ENCODE results near the gene ARHGEF4. TPM values are rescaled to one million over a fixed set of nuclear protein-coding genes. Genes with fewer than 3 reads are reported as not detected.

Gene ARHGEF4
- total RNA-seq, 2 donors from 2014 or later, result 0.20 to 0.80 TPM

GRCh38 chr2:130843321-130843985, 6.7 kb downstream of the ARHGEF4 start:
- Mint-ChIP-seq H3K9me3 (no peaks in the 10 kb centered on the region), H3K36me3 (no peaks in the 10 kb centered on the region), H3K27ac (no peak overlapping the region)
- no peak for DNase-seq (ENCODE audit: low spot score in 2 of 2)
- ATAC-seq, result no peak

- no peak for ATAC-seq
- Mint-ChIP-seq H3K27ac (no peak overlapping the region), H3K9me3 (no peaks in the 10 kb centered on the region), H3K36me3 (no peaks in the 10 kb centered on the region)
- no peak for DNase-seq (ENCODE audit: low spot score in 2 of 2)
Measured at GRCh38 chr2:130844161-130844560, 7.4 kb downstream of the ARHGEF4 start.

GRCh38 chr2:130845505-130846085, 8.9 kb downstream of the ARHGEF4 start:
- DNase-seq (ENCODE audit: low spot score in 2 of 2), result no peak
- Mint-ChIP-seq H3K9me3 (no peaks in the 10 kb centered on the region), H3K27ac (no peak overlapping the region), H3K36me3 (no peaks in the 10 kb centered on the region)
- ATAC-seq, result no peak

- no peaks in the 10 kb centered on the region for H3K36me3 Mint-ChIP-seq
- ATAC-seq (no peak), DNase-seq (ENCODE audit: low spot score in 2 of 2) (no peak)
- H3K27ac Mint-ChIP-seq, result no peak overlapping the region
- no peaks in the 10 kb centered on the region for H3K9me3 Mint-ChIP-seq
Measured at GRCh38 chr2:130846233-130846632, 9.5 kb downstream of the ARHGEF4 start.

- Mint-ChIP-seq H3K9me3 (no peaks in the 10 kb centered on the region), H3K36me3 (no peaks in the 10 kb centered on the region), H3K27ac (no peak overlapping the region)
- ATAC-seq (no peak), DNase-seq (ENCODE audit: low spot score in 2 of 2) (no peak)
Measured at GRCh38 chr2:130846686-130847375, 10.1 kb downstream of the ARHGEF4 start.

GRCh38 chr2:130847776-130848525, 11.2 kb downstream of the ARHGEF4 start:
- DNase-seq (ENCODE audit: low spot score in 2 of 2) (no peak), ATAC-seq (no peak)
- Mint-ChIP-seq H3K27ac (peak overlapping the region in 1 of 2 donors; percentile 55), H3K36me3 (no peaks in the 10 kb centered on the region), H3K9me3 (no peaks in the 10 kb centered on the region)

- no peak overlapping the region for H3K27ac Mint-ChIP-seq
- ATAC-seq (no peak), DNase-seq (ENCODE audit: low spot score in 2 of 2) (no peak)
- no peaks in the 10 kb centered on the region for H3K36me3 Mint-ChIP-seq
- no peaks in the 10 kb centered on the region for H3K9me3 Mint-ChIP-seq
Measured at GRCh38 chr2:130848526-130849210, 12.0 kb downstream of the ARHGEF4 start.

GRCh38 chr2:130849896-130850787, 13.4 kb downstream of the ARHGEF4 start:
- Mint-ChIP-seq H3K9me3 (no peaks in the 10 kb centered on the region), H3K36me3 (no peaks in the 10 kb centered on the region), H3K27ac (peak overlapping the region in 1 of 2 donors; percentile 49)
- DNase-seq (ENCODE audit: low spot score in 2 of 2) (no peak), ATAC-seq (no peak)

- Mint-ChIP-seq H3K36me3 (no peaks in the 10 kb centered on the region), H3K9me3 (peaks cover 0 to 3% of the 10 kb centered on the region in 2 donors), H3K27ac (no peak overlapping the region)
- ATAC-seq, result no peak
- DNase-seq (ENCODE audit: low spot score in 2 of 2), result no peak
Measured at GRCh38 chr2:130850788-130851623, 14.3 kb downstream of the ARHGEF4 start.

GRCh38 chr2:130851624-130852382, 15.1 kb downstream of the ARHGEF4 start:
- peaks cover 0 to 3% of the 10 kb centered on the region in 2 donors for H3K9me3 Mint-ChIP-seq
- H3K36me3 Mint-ChIP-seq, result no peaks in the 10 kb centered on the region
- ATAC-seq, result no peak
- H3K27ac Mint-ChIP-seq, result peak overlapping the region in 1 of 2 donors; percentile 41
- no peak for DNase-seq (ENCODE audit: low spot score in 2 of 2)

- H3K36me3 Mint-ChIP-seq, result no peaks in the 10 kb centered on the region
- H3K27ac Mint-ChIP-seq, result no peak overlapping the region
Measured at GRCh38 chr2:130852521-130853115, 15.9 kb downstream of the ARHGEF4 start.

GRCh38 chr2:130853391-130853790, 16.7 kb downstream of the ARHGEF4 start:
- DNase-seq (ENCODE audit: low spot score in 2 of 2) (no peak), ATAC-seq (no peak)
- Mint-ChIP-seq H3K36me3 (no peaks in the 10 kb centered on the region), H3K9me3 (peaks cover 0 to 3% of the 10 kb centered on the region in 2 donors), H3K27ac (no peak overlapping the region)

More at GRCh38 chr2:130852521-130853115, 15.9 kb downstream of the ARHGEF4 start:
- no peak for DNase-seq (ENCODE audit: low spot score in 2 of 2)
- peaks cover 0 to 3% of the 10 kb centered on the region in 2 donors for H3K9me3 Mint-ChIP-seq
- ATAC-seq, result no peak

GRCh38 chr2:130854301-130854700, 17.6 kb downstream of the ARHGEF4 start:
- no peak for DNase-seq (ENCODE audit: low spot score in 2 of 2)
- Mint-ChIP-seq H3K27ac (no peak overlapping the region), H3K9me3 (peaks cover 0 to 3% of the 10 kb centered on the region in 2 donors), H3K36me3 (no peaks in the 10 kb centered on the region)
- no peak for ATAC-seq

Data from activated naive CD4-positive, alpha-beta T cell treated with anti-CD3 and anti-CD28 coated beads, Interleukin-2, amount 50 U/mL, for 72 hours (primary cell).